SK-N-SH (cell line): ENCODE measurements around the gene PGP. TPM values are rescaled to one million over a fixed set of nuclear protein-coding genes. Genes with fewer than 3 reads are reported as not detected.
"Not testable (repeated sequence)": the region's sequence is repeated elsewhere in the genome, so short reads cannot be mapped to it uniquely, and the experiment has no call there.

Source experiments
- CTCF ChIA-PET: fragments of 300-600, 350-600 bp; formaldehyde crosslinking; extraction: SDS; loops from one replicate; lab custom pipeline; 2021; lab: Yijun Ruan, JAX
- POLR2A ChIA-PET: fragments of 350-600 bp; sonication (Branson Sonifier 250); formaldehyde crosslinking; extraction: SDS; loops from one replicate; lab custom pipeline; 2020; ENCODE audit warnings: antibody characterized with exemption, inconsistent platforms; lab: Yijun Ruan, JAX
- DNase-seq: peaks from one replicate; pipeline ENCODE4 v3.0.0; 2012
- H2AFZ ChIP-seq: fragments of 200-600 bp; sonication (generic); 2 replicates; pipeline ENCODE4 v1.8.1; 2016; ENCODE audit warnings: antibody characterized with exemption, mild to moderate bottlenecking, low read depth
- H3F3A ChIP-seq: fragments of 200-600 bp; sonication (generic); replicated peaks from 2 replicates; pipeline ENCODE3; 2016; ENCODE audit warnings: antibody characterized with exemption, mild to moderate bottlenecking; ENCODE audit not compliant: insufficient read depth
- H3K27ac ChIP-seq, 2 experiments: fragments of 200-500 bp in 1 of 2; fragments of 200-600 bp in 1 of 2; sonication (Bioruptor generic) in 1 of 2; sonication (generic), shearing (Covaris generic) in 1 of 2; 2 replicates each; pipeline versions ENCODE4 v1.5.1 to v1.6.1; 2014 to 2016; ENCODE audit warnings: low read depth in 2 of 2, inconsistent platforms in 1 of 2, low read length in 1 of 2, mild to moderate bottlenecking in 1 of 2, mixed read lengths in 1 of 2
- H3K27me3 ChIP-seq: fragments of 200-600 bp; sonication (generic), shearing (Covaris generic); 2 replicates; pipeline ENCODE4 v1.6.1; 2016; ENCODE audit warnings: mixed run types; ENCODE audit not compliant: insufficient read depth
- H3K36me3 ChIP-seq, 2 experiments: fragments of 200-500 bp in 1 of 2; fragments of 200-600 bp in 1 of 2; sonication (Bioruptor generic) in 1 of 2; sonication (generic) in 1 of 2; replicated peaks in 1 of 2; 2 replicates each; pipeline versions ENCODE3 to v1.5.1; 2014 to 2016; ENCODE audit warnings: low read length in 1 of 2, mild to moderate bottlenecking in 1 of 2; ENCODE audit not compliant: insufficient read depth in 2 of 2, control insufficient read depth in 1 of 2
- H3K4me1 ChIP-seq, 2 experiments: fragments of 200-500 bp in 1 of 2; fragments of 200-600 bp in 1 of 2; sonication (Bioruptor generic) in 1 of 2; sonication (generic), shearing (Covaris generic) in 1 of 2; 2 replicates each; pipeline versions ENCODE4 v1.5.1 to v1.6.1; 2014 to 2016; ENCODE audit warnings: low read depth in 1 of 2, low read length in 1 of 2, mixed run types in 1 of 2; ENCODE audit not compliant: insufficient read depth in 2 of 2, control insufficient read depth in 1 of 2
- H3K4me2 ChIP-seq: fragments of 200-600 bp; sonication (generic), shearing (Covaris generic); 2 replicates; pipeline ENCODE4 v1.6.1; 2017; ENCODE audit warnings: mixed run types
- H3K4me3 ChIP-seq, 2 experiments: fragments of 200-500 bp in 1 of 2; fragments of 200-600 bp in 1 of 2; sonication (Bioruptor generic) in 1 of 2; sonication (generic), shearing (Covaris generic) in 1 of 2; 2 replicates each; pipeline versions ENCODE4 v1.5.1 to v1.8.1; 2014 to 2016; ENCODE audit warnings: low read depth in 2 of 2, inconsistent platforms in 1 of 2, low read length in 1 of 2, mild to moderate bottlenecking in 1 of 2, mixed read lengths in 1 of 2, moderate library complexity in 1 of 2
- H3K79me2 ChIP-seq: fragments of 200-600 bp; sonication (generic); 2 replicates; pipeline ENCODE4 v1.8.1; 2017; ENCODE audit warnings: mild to moderate bottlenecking; ENCODE audit not compliant: insufficient read depth
- H3K9ac ChIP-seq: fragments of 200-600 bp; sonication (generic); 2 replicates; pipeline ENCODE4 v1.6.1; 2017; ENCODE audit warnings: mixed run types
- H3K9me2 ChIP-seq: fragments of 200-600 bp; sonication (generic); 2 replicates; pipeline ENCODE4 v1.6.1; 2017; ENCODE audit warnings: mixed run types
- H3K9me3 ChIP-seq: fragments of 200-600 bp; sonication (generic); 2 replicates; pipeline ENCODE4 v1.6.1; 2017; ENCODE audit warnings: mixed run types, mild to moderate bottlenecking, moderate library complexity
- H4K20me1 ChIP-seq: fragments of 200-600 bp; sonication (generic); 2 replicates; pipeline ENCODE4 v1.6.1; 2017; ENCODE audit warnings: mild to moderate bottlenecking, mixed run types; ENCODE audit not compliant: insufficient read depth
- FOSL2 ChIP-seq: IDR thresholded peaks from 2 replicates; pipeline ENCODE4 v1.4.0; 2012; ENCODE audit warnings: low read depth, mild to moderate bottlenecking, moderate library complexity, borderline replicate concordance
- JUND ChIP-seq: IDR thresholded peaks from 2 replicates; pipeline ENCODE4 v1.4.0; 2012
- NRF1 ChIP-seq: IDR thresholded peaks from 2 replicates; pipeline ENCODE4 v1.6.1; 2012; ENCODE audit warnings: low read depth, mild to moderate bottlenecking, low read length
- POLR2AphosphoS5 ChIP-seq: IDR thresholded peaks from 2 replicates; pipeline ENCODE4 v1.6.1; 2012; ENCODE audit warnings: low read depth, low read length
- RCOR1 ChIP-seq: fragments of 150-350 bp; IDR thresholded peaks from 2 replicates; pipeline ENCODE4 v1.6.1; 2017; ENCODE audit warnings: antibody characterized with exemption, low read length
- TAF1 ChIP-seq: IDR thresholded peaks from 2 replicates; pipeline ENCODE4 v1.6.1; 2012; ENCODE audit warnings: low read depth, mild to moderate bottlenecking, low read length, moderate library complexity, borderline replicate concordance
- TCF12 ChIP-seq: IDR thresholded peaks from 2 replicates; pipeline ENCODE4 v1.4.0; 2012
- USF2 ChIP-seq: fragments of 150-350 bp; IDR thresholded peaks from 2 replicates; pipeline ENCODE4 v1.6.1; 2017; ENCODE audit warnings: antibody characterized with exemption, low read length, low read depth, borderline replicate concordance
- WGBS: methylation state at CpG from one replicate; pipeline ENCODE4 v1.1.6; 2017; ENCODE audit warnings: low lambda C conversion rate; 5-methylcytosine and 5-hydroxymethylcytosine counted together
- polyA plus RNA-seq, 3 experiments: library from polyadenylated mRNA; depleted of rRNA; stranded (reverse); fragments of >200 nt; gene quantifications; 2 replicates each; pipeline ENCODE4 v1.2.3, GENCODE V29; 2012

PGP gene
- polyA plus RNA-seq, 1 of the 3 experiments (the other 2 are of a cell fraction): 10.3 TPM

- TF ChIP-seq FOSL2: no peak
- TF ChIP-seq, all 33 proteins: peak for 0
These were observed 28.4 kb upstream of the PGP start (continued) for GRCh38 chr16:2243031-2243528.

- CTCF ChIA-PET: interaction anchor here (2.2 to 2.4 kb wide), 2 partner anchors 9 to 12 kb away, joined by 5 to 8 read pairs; partner anchors contain the start of gene ECI1
- Histone ChIP-seq H3K4me2 (no peak overlapping the region), H3K9ac (no peak overlapping the region), H3K79me2 (peaks cover 7% of the 10 kb centered on the region), H3K4me3 (no peak overlapping the region), H3F3A (peaks cover 10% of the 10 kb centered on the region), H3K36me3 (peaks cover 8 to 33% of the 10 kb centered on the region in 2 experiments), H3K9me3 (no peaks in the 10 kb centered on the region), H3K27me3 (no peaks in the 10 kb centered on the region), H3K9me2 (no peaks in the 10 kb centered on the region), H2AFZ (no peak overlapping the region), H4K20me1 (no peaks in the 10 kb centered on the region), H3K27ac (no peak overlapping the region), H3K4me1 (no peaks in the 10 kb centered on the region)
- no peak for TF ChIP-seq NRF1
- POLR2A ChIA-PET: no interaction called here
- peak; percentile 22 for DNase-seq
- WGBS: 97% methylated on average over 5 of the region's 11 CpGs
These were observed 28.0 kb upstream of the PGP start for GRCh38 chr16:2242598-2242997.

- not testable (repeated sequence) for H3K9me2 ChIP-seq, H3K4me3 ChIP-seq, H3F3A ChIP-seq, H3K27ac ChIP-seq, H3K9me3 ChIP-seq, H2AFZ ChIP-seq, H3K79me2 ChIP-seq, H3K4me2 ChIP-seq, DNase-seq, H3K27me3 ChIP-seq, H4K20me1 ChIP-seq, H3K4me1 ChIP-seq, H3K9ac ChIP-seq
- H3K36me3 ChIP-seq: peaks cover 8 to 31% of the 10 kb centered on the region in 2 experiments
- POLR2A ChIA-PET: interaction anchor here (1.3 kb wide), 1 partner anchor 11 kb away, joined by 3 read pairs; the partner anchor contains the start of gene ECI1
- 85% methylated on average over 9 of the region's 9 CpGs for WGBS
- CTCF ChIA-PET: interaction anchor here (2.4 kb wide), 1 partner anchor 11 kb away, joined by 8 read pairs; the partner anchor contains the start of gene ECI1
These were observed 25.7 kb upstream of the PGP start for GRCh38 chr16:2240331-2240730.

- peaks cover 8 to 32% of the 10 kb centered on the region in 2 experiments for H3K36me3 ChIP-seq
- TF ChIP-seq TCF12 (no peak), POLR2AphosphoS5 (0 out of 2 replicates have a peak, but pooled peaks have one; percentile 3), TAF1 (no peak), RCOR1 (no peak), JUND (peak; percentile 7; the same call in 1 of the 2 replicates), USF2 (no peak)
- no peak overlapping the region for H3K4me2 ChIP-seq
- H3K9me2 ChIP-seq: no peaks in the 10 kb centered on the region
- H2AFZ ChIP-seq: no peak overlapping the region
- 89% methylated on average over 7 of the region's 15 CpGs for WGBS
- H3F3A ChIP-seq: peaks cover 10% of the 10 kb centered on the region
- no peak overlapping the region for H3K4me3 ChIP-seq
- H3K9ac ChIP-seq: no peak overlapping the region
- H3K9me3 ChIP-seq: no peaks in the 10 kb centered on the region
- peak; percentile 37 for DNase-seq
- POLR2A ChIA-PET: interaction anchor here (1.0 to 1.9 kb wide), 2 partner anchors 8 to 12 kb away, joined by 3 to 5 read pairs; partner anchors contain the start of gene ECI1
- no peaks in the 10 kb centered on the region for H4K20me1 ChIP-seq
- no peaks in the 10 kb centered on the region for H3K79me2 ChIP-seq
- CTCF ChIA-PET: interaction anchor here (0.9 to 1.2 kb wide), 2 partner anchors 13 to 236 kb away, joined by 5 read pairs; partner anchors contain the start of gene ECI1
- H3K27ac ChIP-seq: no peak overlapping the region
- no peaks in the 10 kb centered on the region for H3K27me3 ChIP-seq
- H3K4me1 ChIP-seq: peaks cover 0 to 3% of the 10 kb centered on the region in 2 experiments; a peak in 1 of 4 replicates
These were observed 24.4 kb upstream of the PGP start for GRCh38 chr16:2238838-2239675.
